RWPE2 (cell line): ENCODE data around the gene ZNF28.
"Not testable (repeated sequence)": the region's sequence is repeated elsewhere in the genome, so short reads cannot be mapped to it uniquely, and the experiment has no call there.

ENCODE experiments used
- ATAC-seq: fragments of 200-7000 bp; cut with Tn5 transposase; 3 replicates; pipeline ENCODE4 v1.9.1; 2021; ENCODE audit warnings: low read depth
- DNase-seq: peaks from one replicate; pipeline ENCODE4 v3.0.0-alpha.2; 2020; ENCODE audit warnings: low spot score
- H3K27ac ChIP-seq: fragments of 450-650 bp; 2 replicates; pipeline ENCODE4 v1.5.1; 2017; ENCODE audit warnings: mild to moderate bottlenecking; ENCODE audit not compliant: poor library complexity, severe bottlenecking
- H3K27me3 ChIP-seq: fragments of 250-450 bp; sonication (Bioruptor Pico); 2 replicates; pipeline ENCODE4 v1.5.1; 2021; ENCODE audit warnings: mild to moderate bottlenecking, moderate library complexity; ENCODE audit not compliant: insufficient read depth, poor library complexity, severe bottlenecking
- H3K36me3 ChIP-seq: fragments of 250-450 bp; sonication (Bioruptor Pico); 2 replicates; pipeline ENCODE4 v1.5.1; 2020; ENCODE audit warnings: low read depth, mild to moderate bottlenecking, moderate library complexity
- H3K4me1 ChIP-seq: fragments of 250-450 bp; sonication (Bioruptor Pico); 2 replicates; pipeline ENCODE4 v1.5.1; 2021; ENCODE audit warnings: mild to moderate bottlenecking, moderate library complexity; ENCODE audit not compliant: insufficient read depth, poor library complexity, severe bottlenecking
- H3K4me3 ChIP-seq: fragments of 250-450 bp; sonication (Bioruptor Pico); 2 replicates; pipeline ENCODE4 v1.5.1; 2021; ENCODE audit warnings: mild to moderate bottlenecking, moderate library complexity; ENCODE audit not compliant: severe bottlenecking
- H3K9me3 ChIP-seq: fragments of 250-450 bp; sonication (Bioruptor Pico); 2 replicates; pipeline ENCODE4 v1.5.1; 2021; ENCODE audit warnings: mild to moderate bottlenecking, moderate library complexity; ENCODE audit not compliant: severe bottlenecking
- TF ChIP-seq, protein P1 (sequence below): fragments of 450-650 bp; IDR thresholded peaks from one replicate; pipeline ENCODE4 v1.5.1; 2017; ENCODE audit warnings: mild to moderate bottlenecking, moderate library complexity; ENCODE audit not compliant: poor library complexity, severe bottlenecking

ZNF28 gene

GRCh38 chr19:52825765-52826164 lies 4.3 kb upstream of the ZNF28 start:
- no peak for DNase-seq
- no peaks in the 10 kb centered on the region for H3K4me1 ChIP-seq
- ATAC-seq: no peak
- H3K9me3 ChIP-seq: no peaks in the 10 kb centered on the region
- H3K36me3 ChIP-seq: no peaks in the 10 kb centered on the region
- H3K27me3 ChIP-seq: no peaks in the 10 kb centered on the region
- TF ChIP-seq, protein P1, sequence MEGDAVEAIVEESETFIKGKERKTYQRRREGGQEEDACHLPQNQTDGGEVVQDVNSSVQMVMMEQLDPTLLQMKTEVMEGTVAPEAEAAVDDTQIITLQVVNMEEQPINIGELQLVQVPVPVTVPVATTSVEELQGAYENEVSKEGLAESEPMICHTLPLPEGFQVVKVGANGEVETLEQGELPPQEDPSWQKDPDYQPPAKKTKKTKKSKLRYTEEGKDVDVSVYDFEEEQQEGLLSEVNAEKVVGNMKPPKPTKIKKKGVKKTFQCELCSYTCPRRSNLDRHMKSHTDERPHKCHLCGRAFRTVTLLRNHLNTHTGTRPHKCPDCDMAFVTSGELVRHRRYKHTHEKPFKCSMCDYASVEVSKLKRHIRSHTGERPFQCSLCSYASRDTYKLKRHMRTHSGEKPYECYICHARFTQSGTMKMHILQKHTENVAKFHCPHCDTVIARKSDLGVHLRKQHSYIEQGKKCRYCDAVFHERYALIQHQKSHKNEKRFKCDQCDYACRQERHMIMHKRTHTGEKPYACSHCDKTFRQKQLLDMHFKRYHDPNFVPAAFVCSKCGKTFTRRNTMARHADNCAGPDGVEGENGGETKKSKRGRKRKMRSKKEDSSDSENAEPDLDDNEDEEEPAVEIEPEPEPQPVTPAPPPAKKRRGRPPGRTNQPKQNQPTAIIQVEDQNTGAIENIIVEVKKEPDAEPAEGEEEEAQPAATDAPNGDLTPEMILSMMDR: no peak
- no peak overlapping the region for H3K27ac ChIP-seq
- no peak overlapping the region for H3K4me3 ChIP-seq

- no peaks in the 10 kb centered on the region for H3K4me1 ChIP-seq
- TF ChIP-seq, protein P1: no peak
- ATAC-seq (no peak), DNase-seq (no peak)
- no peaks in the 10 kb centered on the region for H3K27me3 ChIP-seq
- H3K36me3 ChIP-seq: no peaks in the 10 kb centered on the region
- H3K27ac ChIP-seq: no peak overlapping the region
- no peak overlapping the region for H3K4me3 ChIP-seq
- H3K9me3 ChIP-seq: no peaks in the 10 kb centered on the region
Observed at GRCh38 chr19:52823676-52824075, 2.2 kb upstream of the ZNF28 start.

DNA sequence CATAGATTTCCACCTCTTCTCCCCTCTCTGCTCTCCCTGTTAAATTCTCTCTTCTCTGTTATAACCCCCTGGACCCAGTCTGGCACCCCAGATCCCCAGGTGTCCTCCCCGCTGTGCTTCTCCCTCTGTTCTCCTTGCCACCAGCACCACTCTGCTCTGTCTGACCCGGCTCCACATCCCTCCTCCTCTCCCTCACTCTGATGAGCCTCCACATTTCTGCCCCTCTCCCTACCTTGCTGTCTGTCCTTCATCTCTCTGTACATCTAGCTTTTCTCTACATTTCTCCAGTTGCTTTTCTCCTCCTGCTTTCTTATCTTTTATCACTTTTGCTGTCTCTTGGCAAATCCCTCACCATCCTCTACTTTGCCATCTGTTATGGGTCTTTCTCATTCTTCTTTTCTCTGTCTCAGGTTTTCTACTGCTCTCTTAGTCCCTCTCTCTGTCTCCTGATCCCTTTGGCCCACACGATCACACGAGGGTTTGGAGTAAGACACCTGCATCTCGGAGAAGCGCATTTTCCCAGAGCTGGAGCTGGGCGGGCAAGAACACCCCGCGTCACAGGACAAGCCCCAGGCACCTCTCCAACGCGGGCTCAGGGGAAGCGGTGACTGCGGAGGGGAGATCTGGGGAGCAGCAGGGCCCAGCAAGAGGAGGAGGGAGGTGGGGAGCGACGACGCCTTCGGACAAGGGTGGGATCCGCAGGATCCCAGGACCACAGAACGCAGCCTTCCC lies 795 bp downstream of the ZNF28 start:
- not testable (repeated sequence) for DNase-seq, H3K4me1 ChIP-seq, H3K27me3 ChIP-seq, H3K9me3 ChIP-seq, H3K27ac ChIP-seq
- Histone ChIP-seq H3K36me3 (peaks cover 11% of the 10 kb centered on the region), H3K4me3 (peak overlapping the region; percentile 64)
- ATAC-seq: peak; percentile 51

- TF ChIP-seq, protein P1: no peak
- Histone ChIP-seq H3K27ac (no peak overlapping the region), H3K9me3 (peaks cover under 1% of the 10 kb centered on the region), H3K4me1 (no peaks in the 10 kb centered on the region), H3K27me3 (no peaks in the 10 kb centered on the region), H3K36me3 (peaks cover 18% of the 10 kb centered on the region), H3K4me3 (no peak overlapping the region)
- DNase-seq (no peak), ATAC-seq (no peak)
Observed at GRCh38 chr19:52809801-52810200, 11.6 kb downstream of the ZNF28 start.

GRCh38 chr19:52799950-52800640 lies 21.3 kb downstream of the ZNF28 start:
- DNase-seq, H3K27me3 ChIP-seq, H3K4me1 ChIP-seq, ATAC-seq, H3K27ac ChIP-seq, H3K4me3 ChIP-seq: not testable (repeated sequence)
- peaks cover 48% of the 10 kb centered on the region for H3K36me3 ChIP-seq
- H3K9me3 ChIP-seq: peaks cover 33% of the 10 kb centered on the region
